Astrocyte of the cerebellum (primary cell): ENCODE results near the gene IL10RB.

Experiments used
- DNase-seq: peaks from one replicate; pipeline ENCODE4 v3.0.0-alpha.2; 2011; ENCODE audit warnings: low read depth
- H3K4me3 ChIP-seq: 2 replicates; pipeline ENCODE4 v1.5.1; 2011; ENCODE audit warnings: mild to moderate bottlenecking, low read depth, low read length, moderate library complexity
- CTCF ChIP-seq: IDR thresholded peaks from 2 replicates; pipeline ENCODE4 v1.5.1; 2012; ENCODE audit warnings: low read length, low read depth, moderate library complexity, mild to moderate bottlenecking; ENCODE audit errors: missing control alignments
- in situ Hi-C: cut with HindIII; loops from 2 replicates; pipeline ENCODE4 v1.10.0; 2017; ENCODE audit warnings: low sequenced_read_pairs

Gene IL10RB

GRCh38 chr21:33286600-33287456 is 20.7 kb downstream of the IL10RB start:
- TF ChIP-seq CTCF, result no peak
- no peak overlapping the region for H3K4me3 ChIP-seq
- DNase-seq, result peak; percentile 57
- in situ Hi-C loops, result no loop called here

DNA sequence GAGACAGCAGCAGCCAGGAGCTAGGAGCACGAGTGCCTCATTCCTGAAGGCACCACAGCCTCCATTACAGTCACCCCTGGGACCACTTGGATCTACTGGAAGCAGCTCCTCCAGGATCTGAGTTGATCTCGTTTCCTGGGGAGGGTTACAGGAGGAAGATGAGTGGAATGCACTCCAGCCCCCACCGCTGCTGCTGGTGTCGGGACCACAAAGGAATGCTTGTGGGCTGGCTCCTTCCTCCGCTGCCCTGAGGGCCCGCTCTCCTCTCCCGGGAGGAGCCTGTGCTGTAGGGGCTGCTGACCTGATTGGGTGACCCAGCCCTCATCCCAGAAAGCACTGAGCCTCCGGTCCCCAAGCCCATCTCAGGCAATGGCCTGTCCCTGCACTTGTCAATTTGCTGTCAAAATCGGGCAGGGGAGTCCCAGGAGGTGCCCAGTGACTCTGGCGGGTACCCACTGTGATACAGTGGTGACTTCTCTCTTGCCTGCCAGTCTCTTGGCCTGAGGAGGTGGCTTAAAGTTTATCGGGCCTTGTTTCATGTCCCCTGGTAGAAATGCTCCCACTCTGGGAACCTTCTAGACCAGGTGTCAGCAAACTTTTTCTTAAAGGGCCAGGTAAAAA is 23.1 kb downstream of the IL10RB start:
- H3K4me3 ChIP-seq, result no peak overlapping the region
- no peak for TF ChIP-seq CTCF
- DNase-seq, result peak; percentile 37
- in situ Hi-C loops, result no loop called here

DNA sequence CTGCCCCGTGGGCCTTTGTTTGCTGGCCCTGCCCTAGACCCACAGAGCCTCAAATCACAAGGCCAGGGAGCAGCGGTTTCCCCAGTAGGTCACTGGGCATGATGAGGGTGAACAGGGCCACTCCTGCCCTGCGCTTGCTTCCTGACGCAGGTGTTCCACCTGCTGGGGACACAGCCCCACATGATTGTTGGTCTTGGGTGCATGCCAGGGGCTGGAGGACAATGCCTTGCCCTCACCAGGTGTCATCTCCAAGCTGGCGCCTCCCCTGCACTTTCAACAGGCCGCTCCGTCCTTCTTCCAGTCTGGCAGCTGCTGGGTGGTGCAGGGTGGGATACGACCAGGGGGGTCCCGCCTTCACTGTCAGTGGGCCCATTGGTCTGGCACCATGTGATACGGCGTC is 24.3 kb downstream of the IL10RB start:
- in situ Hi-C loops, result no loop called here
- H3K4me3 ChIP-seq, result no peak overlapping the region
- no peak for TF ChIP-seq CTCF
- no peak for DNase-seq

GRCh38 chr21:33291686-33292085 is 25.5 kb downstream of the IL10RB start:
- no peak for TF ChIP-seq CTCF
- no peak for DNase-seq
- no peak overlapping the region for H3K4me3 ChIP-seq
- in situ Hi-C loops, result no loop called here

- in situ Hi-C loops, result no loop called here
- H3K4me3 ChIP-seq, result no peak overlapping the region
- no peak for DNase-seq
- no peak for TF ChIP-seq CTCF
Observed at GRCh38 chr21:33292724-33293123, 26.6 kb downstream of the IL10RB start.

GRCh38 chr21:33293136-33293535 is 27.0 kb downstream of the IL10RB start:
- TF ChIP-seq CTCF, result no peak
- DNase-seq, result no peak
- no peak overlapping the region for H3K4me3 ChIP-seq
- in situ Hi-C loops, result no loop called here
